ENCODE measurements around the gene FUT1.
A peak's percentile ranks its signal among the peaks of the same experiment; 100 is the strongest.

The FUT1 gene

DNA sequence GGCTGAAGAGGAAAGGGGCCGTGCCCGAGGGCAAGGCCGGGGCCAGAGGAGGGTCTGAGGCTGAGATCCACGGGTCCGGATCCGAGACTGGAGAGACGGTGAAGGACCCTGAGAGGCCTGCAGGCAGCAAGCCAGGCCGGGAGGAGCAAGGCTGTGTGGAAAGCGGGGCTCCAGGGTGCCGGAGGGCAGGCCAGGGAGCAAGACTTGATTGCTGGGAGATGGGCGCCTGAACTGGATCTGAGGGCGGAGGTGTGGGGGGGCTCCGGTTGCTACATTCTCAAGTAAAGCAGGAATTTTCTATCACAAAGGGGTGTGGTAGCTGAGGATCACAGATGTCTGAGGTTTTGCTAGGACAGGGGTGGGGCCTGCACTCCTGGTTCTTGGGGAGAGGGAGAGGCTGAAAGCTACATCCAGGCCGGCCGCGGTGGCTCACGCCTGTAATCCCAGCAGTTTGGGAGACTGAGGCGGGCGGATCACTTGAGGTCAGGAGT, 36.7 kb downstream of the FUT1 start:
- DNase-seq: peak; percentile 69

DNA sequence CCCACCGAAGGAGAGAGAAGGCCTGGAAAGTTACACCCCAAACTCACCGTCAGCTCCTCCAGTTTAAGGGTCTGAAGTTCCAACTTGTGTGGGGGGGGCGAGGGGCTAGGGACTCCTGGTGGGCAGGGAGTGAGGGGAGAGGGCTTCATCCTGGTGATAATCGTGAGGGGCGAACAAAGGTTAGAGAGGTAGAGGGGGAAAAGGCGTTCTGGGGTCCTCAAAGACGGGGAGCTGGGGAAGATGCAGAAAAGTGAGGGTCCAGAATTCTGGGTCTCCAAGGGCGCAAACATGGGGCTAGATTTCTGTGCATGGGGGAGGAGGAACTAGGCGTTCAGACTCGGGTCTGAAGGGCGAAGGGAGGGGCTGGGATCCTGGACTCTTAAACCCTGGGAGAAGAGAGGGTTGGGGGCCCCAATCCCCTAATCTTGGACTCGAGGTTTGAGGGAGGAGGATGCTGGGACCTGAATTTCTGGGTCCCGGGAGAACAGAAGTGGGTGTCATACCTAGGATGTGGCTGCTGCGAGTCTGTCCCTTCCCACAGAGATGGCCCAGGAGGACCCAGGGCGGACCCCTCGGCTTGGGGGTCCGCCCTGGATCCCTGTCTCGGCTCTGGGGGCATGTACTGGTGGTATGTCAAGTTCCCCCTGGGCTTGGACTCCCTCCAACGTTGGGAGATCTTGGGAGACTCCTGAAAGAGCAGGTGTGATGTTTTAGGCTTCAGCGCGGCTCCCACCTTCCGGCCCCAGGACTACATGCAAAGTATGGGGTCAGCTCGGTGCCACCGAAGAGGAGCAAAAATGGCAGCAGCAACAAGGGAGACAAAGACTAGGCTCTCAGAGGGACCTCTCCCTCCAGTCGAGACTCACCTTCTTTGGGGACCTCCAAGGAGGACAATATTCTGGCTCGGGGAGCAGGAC, 37.4 kb downstream of the FUT1 start:
- peak; percentile 53 for DNase-seq

DNA sequence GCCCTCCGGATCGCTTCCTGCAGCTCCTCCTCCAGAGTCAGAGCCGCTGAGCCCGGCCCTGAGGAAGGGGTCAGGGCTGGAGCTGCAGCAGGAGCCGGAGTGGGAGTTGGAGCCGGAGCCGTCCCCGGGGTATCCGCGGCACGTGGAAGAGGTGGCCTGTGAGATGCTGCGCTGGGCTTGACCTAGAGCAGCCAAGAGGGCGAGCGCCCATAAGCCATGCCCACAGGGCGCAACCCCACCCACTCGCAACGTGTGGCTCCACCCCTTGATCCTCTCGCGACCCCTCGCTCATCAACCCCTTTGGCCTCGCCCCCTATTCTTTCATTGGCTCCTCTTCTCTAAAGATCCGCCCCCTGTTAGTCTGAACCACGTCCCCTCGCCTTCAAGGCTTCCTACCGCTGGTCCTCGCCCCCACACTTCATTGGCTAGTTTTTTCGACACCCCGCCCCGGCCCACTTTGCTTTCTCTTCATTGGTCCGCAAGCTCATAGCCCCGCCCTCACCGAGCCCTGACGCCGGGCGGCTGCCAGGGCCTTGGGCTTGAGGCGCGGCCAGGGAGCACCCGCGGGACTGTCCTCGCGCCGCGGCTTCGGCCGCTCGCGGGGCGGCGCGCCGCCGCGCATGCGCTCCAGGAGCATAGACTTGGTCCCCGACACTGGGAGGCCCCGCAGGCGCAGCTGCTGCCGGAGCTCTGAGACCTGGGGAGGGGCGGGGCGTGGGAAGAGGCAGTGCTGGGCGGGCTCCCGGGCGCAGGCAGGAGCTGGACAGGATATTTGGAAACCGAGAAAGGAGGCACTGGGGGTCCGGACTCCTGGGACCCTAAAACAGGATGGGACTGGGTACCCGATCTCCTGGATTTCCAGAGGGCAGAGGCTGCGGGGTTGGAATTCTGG, 38.3 kb downstream of the FUT1 start:
- DNase-seq: peak; percentile 100

DNA sequence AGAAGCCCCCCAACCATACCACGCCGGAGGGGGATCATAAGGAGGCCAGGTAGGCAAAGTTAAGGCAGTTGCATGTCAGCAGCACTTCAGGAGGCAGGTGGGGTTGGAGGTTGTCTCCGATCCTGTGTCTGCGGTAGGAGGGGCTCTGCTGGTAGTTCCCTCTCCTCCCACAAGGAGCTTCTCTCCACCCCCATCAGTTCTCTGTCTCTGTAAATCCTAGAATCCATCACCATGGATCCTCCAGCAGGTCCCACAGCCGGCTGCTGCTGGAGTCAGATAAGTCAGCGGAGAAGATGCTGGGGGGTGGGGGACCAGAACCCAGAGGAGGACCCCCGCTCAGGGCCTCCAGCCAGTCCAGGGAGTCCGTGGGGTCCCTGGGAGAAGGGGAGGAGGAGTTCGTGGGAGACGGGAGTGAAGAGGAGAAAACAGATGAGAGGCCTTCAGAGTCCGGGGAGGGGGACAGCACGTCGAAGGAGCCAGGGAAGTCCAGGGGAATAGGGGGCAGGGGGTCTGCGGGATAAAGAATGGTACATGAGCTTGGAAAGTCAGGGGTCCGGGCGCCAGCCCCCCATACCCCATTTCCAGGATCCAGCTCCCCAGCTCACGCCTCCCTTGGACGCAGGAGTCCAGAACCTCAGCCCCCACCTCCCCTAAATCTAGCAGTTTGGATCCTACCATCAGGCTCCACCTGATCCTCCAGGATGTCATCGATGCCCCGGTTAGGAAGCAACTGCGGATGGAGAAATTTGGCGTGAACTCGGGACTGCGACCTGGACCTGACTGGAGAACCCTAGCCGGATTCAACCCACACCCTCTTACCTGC, 39.2 kb downstream of the FUT1 start:
- DNase-seq: no peak

DNA sequence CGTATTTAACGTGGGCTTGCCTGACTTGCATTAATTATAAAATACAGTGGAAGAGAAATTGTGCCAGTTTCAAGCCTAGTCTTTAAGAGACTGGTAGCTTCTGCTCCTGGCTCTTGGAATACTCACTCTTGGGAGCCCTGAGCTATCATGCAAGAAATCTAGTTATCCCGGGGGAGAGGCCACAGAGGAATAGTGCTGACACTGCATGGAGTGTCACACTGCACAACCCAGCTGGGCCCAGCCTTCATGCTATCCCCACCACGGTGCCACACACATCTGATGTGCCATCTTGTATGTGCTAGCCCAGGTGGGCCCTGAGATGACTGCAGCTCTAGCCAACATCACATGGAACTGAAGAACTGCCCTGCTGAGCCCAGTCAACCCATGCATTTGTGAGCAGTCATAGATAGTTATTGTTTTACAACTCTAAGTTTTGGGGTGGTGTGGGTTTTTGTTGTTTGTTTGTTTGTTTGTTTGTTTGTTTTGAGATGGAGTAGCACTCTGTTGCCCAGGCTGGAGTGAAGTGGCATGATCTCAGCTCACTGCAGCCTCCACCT, 41.3 kb downstream of the FUT1 start:
- DNase-seq: no peak

DNA sequence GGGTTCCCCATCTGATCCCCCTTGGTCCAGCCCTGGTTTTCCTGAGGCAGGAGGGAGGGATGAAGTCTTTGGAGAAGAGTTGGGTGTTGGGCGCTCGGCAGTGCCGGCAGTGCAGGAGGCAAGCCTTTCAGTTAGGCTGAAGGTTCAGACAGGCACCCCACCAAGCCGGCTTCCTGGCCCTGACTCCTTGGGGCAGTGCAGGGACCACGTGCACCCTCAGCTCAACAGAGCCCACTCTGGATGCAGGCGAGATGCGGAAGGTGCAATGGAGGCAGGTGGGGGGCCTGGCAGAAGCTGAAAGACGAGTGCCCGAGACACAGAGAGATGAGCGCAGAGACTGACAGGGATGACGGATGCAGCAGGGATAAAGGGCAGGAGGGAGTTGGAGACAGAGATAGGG, 44.0 kb downstream of the FUT1 start:
- no peak for DNase-seq

DNA sequence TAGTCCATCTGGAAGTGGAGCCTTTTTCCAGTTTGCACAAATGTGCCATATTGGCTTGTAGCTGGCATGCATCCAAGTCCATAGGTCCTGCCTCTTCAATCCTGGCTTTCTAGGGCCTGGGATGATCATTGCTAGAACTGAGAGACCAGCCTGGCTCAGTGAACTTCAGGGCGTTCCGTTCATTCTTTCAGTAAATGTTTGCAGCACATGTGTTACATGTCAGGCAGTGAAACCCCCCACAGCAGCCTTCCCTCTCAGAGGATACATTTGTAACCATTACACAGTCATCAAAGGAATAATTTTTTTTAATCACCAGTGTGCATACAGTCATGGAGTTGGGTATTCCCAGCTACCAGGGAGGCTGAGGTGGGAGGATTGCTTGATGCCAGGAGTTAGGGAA, 47.0 kb downstream of the FUT1 start:
- DNase-seq: no peak

DNA sequence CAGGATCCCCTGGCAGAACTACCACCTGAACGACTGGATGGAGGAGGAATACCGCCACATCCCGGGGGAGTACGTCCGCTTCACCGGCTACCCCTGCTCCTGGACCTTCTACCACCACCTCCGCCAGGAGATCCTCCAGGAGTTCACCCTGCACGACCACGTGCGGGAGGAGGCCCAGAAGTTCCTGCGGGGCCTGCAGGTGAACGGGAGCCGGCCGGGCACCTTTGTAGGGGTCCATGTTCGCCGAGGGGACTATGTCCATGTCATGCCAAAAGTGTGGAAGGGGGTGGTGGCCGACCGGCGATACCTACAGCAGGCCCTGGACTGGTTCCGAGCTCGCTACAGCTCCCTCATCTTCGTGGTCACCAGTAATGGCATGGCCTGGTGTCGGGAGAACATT, 49.1 kb downstream of the FUT1 start:
- DNase-seq: no peak

DNA sequence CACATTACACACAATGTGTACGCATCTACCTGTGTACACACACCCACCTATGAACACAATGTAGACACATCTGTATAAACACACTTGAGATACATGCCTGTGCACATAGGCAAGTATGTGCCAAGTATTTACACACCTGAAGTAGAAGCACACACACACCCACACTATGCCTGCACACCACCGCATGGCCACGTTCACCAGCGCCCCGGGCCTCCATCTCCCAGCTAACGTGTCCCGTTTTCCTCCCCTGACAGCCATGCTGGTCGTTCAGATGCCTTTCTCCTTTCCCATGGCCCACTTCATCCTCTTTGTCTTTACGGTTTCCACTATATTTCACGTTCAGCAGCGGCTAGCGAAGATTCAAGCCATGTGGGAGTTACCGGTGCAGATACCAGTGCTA, 49.7 kb downstream of the FUT1 start:
- no peak for DNase-seq

DNA sequence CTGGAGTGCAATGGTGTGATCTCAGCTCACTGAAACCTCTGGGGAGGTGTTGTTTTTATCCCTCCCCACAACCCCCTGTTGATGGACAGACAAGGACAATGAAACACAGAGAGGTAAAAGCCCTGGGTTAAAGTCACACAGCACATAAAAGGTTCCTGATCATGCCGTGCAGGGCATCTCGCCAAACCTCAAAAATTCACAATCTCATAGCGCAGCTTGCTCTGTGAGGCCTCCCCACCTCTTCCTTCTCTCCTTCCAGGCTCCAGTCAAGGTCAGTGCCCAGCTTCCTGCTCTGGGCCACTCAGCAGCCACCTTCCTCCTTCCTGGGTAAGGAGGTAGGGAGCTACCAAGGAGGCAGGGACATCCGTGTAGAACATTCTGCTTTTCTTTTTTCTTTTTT, 54.4 kb downstream of the FUT1 start:
- DNase-seq: no peak

Data from DMS79 treated with DMSO at 0.1 percent for 48 hours (cell line).